Measurements from ENCODE around the gene KCNAB2.

The KCNAB2 gene

GRCh38 chr1:6045561-6045960, at the start of gene KCNAB2:
KCNAB2 (plus strand) TSS chr1:6045888; CDS start chr1:6051537, 5,649 bp downstream.
- no peak for DNase-seq

DNA sequence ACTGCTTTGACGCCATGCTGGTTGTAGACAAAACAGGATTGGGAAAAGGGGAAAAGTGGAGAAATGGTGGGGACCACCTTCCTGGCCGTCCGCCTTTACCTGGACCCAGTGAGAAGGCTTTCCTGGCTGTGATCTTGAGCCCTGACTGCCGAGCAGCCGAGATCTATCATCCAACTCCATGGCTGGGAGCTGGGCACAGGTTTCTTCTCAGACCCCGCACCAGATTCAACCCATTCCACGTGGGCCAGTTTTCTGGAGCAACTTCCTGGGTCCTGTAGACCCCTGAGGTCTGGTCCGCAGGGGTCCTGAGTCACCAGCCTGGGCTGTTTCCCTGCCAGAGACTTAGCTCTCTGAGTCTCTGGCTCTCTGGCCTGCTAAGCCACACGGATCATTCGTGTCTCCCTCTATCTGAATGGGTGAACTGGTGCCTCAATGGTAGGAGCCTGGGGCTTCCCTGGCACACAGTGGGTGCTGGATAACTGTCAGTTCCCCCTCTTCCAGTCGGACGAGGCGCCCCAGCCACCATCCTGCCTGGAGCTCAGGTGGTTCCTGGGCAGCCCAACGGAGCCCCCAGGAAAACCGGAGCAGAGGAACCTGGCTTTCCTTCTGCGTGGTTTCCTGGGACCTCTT, 48.9 kb upstream of the KCNAB2 start:
- DNase-seq = no peak

DNA sequence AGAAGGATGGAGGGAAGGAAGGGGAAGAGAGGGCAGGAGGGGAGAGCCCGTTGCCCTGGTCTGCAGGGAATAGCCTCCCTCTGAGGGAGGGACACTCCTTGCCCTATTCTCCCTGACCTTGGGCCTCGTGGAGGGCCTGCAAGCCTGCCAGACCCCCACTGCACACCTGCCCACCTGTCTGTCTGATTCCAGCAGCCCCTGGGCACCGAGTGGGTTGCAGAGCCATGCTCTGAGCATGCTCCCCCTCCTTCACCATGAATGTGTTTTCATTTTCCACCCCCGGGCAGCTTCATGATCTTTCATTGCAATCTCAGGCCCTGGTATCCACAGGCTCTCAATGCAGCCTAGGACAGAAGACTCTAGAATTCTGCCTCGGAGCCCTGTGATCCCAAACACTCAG, 48.4 kb upstream of the KCNAB2 start:
- DNase-seq = no peak

GRCh38 chr1:5998051-5998905, 47.4 kb upstream of the KCNAB2 start:
- DNase-seq = no peak

DNA sequence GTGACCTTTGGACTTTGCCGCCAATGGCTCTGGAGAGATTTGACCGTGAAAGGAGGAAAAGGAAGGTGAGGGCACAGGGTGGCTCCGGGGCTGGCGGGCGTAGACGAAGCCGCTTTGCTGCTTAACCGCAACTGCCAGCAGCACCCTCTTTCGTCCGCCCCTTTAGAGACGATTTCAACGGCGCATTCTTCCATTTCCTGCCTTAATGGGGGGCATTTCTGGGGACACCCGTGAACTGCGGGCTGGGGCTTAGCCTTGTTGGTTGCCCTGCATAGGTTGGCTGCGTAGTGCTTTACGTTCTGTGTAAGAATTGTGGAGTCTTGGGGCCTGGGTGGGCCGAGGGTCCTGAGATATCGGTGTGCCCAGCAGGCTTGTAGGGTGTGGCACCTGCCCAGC, 46.8 kb upstream of the KCNAB2 start:
- no peak for DNase-seq

DNA sequence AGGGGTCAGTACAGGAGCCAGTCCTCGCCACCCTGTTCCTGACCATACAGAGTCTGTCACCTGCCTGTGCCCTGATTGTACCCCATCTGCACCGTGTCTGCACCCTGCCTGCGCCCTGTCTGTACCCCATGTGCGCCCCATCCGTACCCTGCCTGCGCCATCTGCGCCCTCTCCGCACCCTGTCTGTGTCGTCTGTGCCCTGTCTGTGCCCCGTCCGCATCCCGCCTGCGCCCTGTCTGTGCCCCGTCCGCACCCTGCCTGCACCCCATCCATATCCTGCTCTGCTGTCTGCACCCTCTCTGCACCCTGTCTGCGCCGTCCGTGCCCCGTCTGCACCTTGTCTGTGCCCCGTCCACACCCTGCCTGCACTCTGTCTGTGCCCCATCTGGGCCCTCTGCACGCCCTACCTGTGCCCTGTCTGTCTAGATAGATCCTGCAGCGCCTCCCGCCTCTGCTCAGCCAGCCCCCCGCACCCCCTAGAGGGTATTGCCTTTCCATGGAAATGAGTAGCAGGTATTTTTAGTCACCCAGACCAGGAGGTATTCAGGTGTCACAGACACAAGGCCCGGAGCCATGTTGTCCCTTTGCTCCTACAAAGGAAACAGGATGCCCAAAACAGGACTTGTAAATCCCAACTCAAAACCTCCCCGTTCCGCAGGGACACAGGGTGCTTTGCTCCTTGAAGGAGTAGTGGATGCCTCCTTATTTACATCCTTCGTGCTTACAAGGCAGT, 45.8 kb upstream of the KCNAB2 start:
- DNase-seq = no peak

DNA sequence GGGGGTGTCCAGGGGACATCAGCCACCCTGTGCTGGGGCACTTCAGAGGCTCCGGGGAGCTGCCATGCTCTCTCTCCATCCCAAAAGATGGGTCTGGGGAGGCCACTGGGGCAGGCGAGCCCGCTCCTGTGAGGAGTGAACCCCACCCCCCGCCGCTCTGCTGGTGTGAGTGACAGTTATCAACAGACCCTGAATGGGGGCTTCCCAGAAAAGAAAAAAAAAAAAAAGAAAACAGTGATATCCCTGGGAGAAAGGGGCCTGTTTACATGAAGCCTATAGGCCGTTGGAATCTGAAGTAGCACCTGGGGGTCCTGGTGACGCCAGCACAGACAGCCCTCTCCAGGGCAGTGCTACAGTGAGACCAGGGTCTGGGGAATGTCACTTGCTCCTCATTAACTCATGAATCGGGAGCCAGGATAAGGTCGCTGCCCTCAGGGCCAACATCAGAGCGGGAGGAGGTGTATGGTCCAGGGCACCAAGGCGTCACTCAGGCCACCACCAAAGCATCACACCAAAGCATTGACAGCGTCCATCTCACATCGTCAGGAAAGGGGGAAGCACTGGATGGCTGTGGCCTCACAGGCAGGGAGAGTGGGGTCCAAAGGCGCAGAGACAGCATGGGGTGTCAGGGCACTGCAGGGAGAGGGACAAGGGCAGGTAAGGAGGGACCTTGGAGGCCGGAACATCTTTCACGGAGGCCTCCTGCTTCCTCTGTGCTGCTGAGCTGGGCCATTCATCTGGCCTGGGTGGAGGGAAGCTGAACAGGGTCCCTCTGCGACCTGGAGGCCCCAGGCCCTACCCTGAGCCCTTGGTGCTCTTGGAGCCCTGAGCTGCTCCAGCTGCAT, 45.0 kb upstream of the KCNAB2 start:
- no peak for DNase-seq

DNA sequence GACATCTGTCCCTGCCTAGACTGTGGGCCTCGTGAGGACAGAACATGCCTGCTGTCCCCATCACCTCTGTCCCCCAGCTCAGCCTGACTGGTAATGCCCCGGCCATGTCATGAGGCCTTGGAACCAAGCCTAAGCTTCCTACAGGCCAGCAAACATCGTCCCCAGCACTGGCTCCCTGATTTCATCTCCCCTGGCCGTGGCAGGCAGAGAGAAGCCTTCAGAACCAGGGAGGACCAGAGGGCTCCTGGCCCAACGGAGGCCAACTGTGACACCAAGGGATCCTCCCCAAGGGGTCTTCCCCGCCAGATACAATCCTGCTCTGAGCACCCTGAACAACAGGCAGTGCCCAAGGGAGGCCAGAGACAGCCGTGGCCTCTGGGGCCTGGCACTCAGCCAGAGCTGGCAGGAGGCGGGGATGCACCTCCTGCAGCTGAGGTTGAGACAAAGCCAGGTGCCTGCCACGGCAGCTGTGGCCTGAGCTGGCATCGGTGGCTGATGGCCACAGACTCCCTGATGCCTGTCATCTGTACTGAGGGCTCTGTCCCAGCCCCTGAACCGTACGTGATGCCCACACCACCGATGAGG, 43.6 kb upstream of the KCNAB2 start:
- DNase-seq = no peak

DNA sequence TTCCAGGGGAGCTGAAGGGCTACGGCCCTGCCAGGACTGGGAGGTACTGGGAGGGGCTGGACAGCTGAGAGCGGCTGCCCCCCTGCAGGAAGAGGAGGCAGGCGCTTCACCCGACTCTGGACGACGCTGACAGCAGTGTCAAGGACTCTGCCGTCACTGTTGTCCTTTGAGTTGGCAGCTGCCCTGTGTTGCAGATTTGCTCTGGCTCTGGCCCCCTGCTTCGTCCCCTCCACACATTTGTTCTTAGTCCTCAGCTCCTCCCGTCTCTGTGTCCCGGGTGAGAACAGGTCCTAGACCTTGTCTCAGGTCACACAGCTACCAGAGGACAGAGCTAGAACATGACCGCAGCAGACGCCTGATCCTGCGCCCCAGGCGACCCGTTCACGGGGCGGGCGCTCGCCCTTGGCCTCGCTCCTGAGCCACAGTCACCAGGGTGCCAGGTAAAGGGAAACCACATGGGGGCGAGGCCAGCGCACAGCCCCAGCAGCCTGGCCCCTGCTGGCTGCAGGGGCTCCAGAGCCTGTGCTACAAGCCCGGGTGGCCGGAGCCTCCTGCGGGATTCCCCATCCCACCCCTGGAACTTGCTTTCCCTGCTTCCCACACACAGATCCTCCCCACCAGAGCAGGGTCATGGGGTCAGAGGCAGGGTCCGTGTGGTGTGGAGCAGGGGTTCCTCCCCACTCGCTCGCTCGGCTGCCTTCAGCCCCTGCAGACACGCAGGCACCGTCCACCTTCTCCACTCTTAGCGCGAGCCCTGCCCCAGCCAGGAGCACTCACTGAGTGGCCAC, 42.8 kb upstream of the KCNAB2 start:
- DNase-seq = no peak

GRCh38 chr1:6003568-6004411, 41.9 kb upstream of the KCNAB2 start:
- no peak for DNase-seq

DNA sequence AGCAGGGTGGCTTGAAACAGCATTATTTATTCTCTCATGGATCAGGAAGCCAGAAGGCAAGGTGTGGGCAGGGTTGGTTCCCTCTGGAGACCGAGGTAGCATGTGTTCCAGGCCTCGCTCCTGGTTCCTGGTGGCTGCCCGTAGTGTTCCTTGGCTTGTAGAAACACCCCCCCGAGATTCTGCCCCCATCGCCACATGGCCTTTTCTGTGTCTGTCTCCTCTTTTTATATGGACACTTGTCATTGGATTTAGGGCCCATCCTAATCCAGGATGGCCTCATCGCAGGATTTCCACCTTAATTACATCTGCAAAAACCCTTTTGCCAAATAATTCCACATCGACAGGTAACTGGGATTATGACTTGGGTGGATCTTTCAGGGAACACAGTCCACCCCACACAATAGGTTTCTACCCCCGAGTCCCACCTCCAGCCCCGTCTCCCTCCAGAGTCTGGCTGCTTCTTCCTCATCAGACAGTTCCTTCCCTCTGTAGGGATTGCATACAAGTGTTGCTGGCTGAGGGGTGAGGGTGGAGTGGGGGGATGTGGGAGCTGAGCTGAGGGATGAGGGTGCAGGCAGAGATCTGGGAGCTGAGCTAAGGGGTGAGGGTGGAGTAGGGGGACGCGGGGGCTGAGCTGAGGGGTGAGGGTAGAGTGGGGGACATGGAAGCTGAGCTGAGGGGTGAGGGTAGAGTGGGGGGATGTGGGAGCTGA, 41.1 kb upstream of the KCNAB2 start:
- DNase-seq = no peak

GRCh38 chr1:6005276-6005917, 40.3 kb upstream of the KCNAB2 start:
- DNase-seq = no peak

GRCh38 chr1:6006882-6007281, 38.8 kb upstream of the KCNAB2 start:
- no peak for DNase-seq

- no peak for DNase-seq
These were observed 38.2 kb upstream of the KCNAB2 start for GRCh38 chr1:6007318-6008083.

GRCh38 chr1:6008084-6008415, 37.6 kb upstream of the KCNAB2 start:
- no peak for DNase-seq

GRCh38 chr1:6008696-6009095, 37.0 kb upstream of the KCNAB2 start:
- DNase-seq = no peak

- no peak for DNase-seq
These were observed 36.3 kb upstream of the KCNAB2 start for GRCh38 chr1:6009120-6010040.

DNA sequence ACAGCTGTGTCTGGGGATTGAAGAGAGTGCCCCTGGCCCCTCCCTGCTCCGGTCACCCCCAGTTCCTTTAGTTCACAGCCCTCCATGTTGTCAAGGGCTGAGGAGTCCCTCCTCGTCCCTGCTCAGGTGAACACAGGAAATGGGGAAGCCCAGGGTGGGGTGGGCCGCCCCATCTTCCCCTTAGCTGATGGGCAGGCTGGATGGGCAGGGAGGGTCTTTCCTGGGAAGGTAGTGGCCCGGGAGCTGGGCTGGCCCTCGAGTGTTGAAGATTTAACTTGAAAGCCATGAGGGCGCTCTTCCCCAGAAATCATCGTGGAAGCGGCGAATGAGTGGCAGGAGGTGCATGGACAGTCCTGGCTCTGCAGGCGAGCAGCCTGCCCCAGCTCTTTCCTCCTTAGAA, 35.1 kb upstream of the KCNAB2 start:
- DNase-seq = no peak
